ENCODE data around the gene ZNHIT1.

ZNHIT1 gene

GRCh38 chr7:101222275-101222830, 4.4 kb downstream of the ZNHIT1 start:
- TF ChIP-seq, protein P1, sequence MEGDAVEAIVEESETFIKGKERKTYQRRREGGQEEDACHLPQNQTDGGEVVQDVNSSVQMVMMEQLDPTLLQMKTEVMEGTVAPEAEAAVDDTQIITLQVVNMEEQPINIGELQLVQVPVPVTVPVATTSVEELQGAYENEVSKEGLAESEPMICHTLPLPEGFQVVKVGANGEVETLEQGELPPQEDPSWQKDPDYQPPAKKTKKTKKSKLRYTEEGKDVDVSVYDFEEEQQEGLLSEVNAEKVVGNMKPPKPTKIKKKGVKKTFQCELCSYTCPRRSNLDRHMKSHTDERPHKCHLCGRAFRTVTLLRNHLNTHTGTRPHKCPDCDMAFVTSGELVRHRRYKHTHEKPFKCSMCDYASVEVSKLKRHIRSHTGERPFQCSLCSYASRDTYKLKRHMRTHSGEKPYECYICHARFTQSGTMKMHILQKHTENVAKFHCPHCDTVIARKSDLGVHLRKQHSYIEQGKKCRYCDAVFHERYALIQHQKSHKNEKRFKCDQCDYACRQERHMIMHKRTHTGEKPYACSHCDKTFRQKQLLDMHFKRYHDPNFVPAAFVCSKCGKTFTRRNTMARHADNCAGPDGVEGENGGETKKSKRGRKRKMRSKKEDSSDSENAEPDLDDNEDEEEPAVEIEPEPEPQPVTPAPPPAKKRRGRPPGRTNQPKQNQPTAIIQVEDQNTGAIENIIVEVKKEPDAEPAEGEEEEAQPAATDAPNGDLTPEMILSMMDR (IDR thresholded peaks at IDR 0.05; ENCODE audit: low read depth, low read length) = no peak
- H3K4me3 ChIP-seq (ENCODE audit: low read depth, low read length) = no peak overlapping the region

DNA sequence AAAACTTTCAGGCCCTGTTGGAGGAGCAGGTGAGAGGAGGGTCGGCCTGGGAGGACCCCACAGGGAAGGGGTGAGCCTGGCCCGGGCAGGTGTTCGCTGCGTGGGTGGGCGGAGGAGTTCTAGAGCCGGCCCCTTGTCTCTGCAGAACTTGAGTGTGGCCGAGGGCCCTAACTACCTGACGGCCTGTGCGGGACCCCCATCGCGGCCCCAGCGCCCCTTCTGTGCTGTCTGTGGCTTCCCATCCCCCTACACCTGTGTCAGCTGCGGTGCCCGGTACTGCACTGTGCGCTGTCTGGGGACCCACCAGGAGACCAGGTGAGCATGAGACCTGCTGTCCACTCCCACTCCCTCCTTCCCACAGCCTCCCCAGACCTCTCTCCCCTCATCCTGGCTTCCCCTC, 5.6 kb downstream of the ZNHIT1 start:
- TF ChIP-seq, protein P1 (IDR thresholded peaks at IDR 0.05; ENCODE audit: low read depth, low read length) = no peak
- H3K4me3 ChIP-seq (ENCODE audit: low read depth, low read length) = no peak overlapping the region

DNA sequence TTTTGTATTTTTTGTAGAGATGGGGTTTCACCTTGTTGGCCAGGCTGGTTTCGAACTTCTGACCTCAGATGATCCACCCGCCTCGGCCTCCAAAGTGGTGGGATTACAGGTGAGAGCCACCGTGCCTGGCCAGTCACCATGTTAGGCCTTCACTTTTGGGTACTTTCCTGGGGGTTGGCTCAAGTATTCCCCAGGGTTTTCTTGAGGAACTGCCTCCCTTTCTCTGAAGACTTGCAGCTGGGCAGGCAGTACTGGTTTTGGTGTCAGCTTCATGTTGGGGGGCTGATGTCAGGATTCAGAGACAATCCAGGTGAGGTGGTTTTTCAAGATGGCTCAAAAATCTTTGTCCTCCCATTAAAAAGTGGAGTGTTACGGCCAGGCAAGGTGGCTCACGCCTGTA, 7.7 kb downstream of the ZNHIT1 start:
- no peak overlapping the region for H3K4me3 ChIP-seq (ENCODE audit: low read depth, low read length)
- TF ChIP-seq, protein P1 (IDR thresholded peaks at IDR 0.05; ENCODE audit: low read depth, low read length) = no peak

- TF ChIP-seq, protein P1 (IDR thresholded peaks at IDR 0.05; ENCODE audit: low read depth, low read length) = no peak
- no peak overlapping the region for H3K4me3 ChIP-seq (ENCODE audit: low read depth, low read length)
These were observed 8.8 kb downstream of the ZNHIT1 start for GRCh38 chr7:101226721-101227120.

- TF ChIP-seq, protein P1 (IDR thresholded peaks at IDR 0.05; ENCODE audit: low read depth, low read length) = no peak
- H3K4me3 ChIP-seq (ENCODE audit: low read depth, low read length) = no peak overlapping the region
These were observed 13.7 kb downstream of the ZNHIT1 start for GRCh38 chr7:101231644-101232043.

DNA sequence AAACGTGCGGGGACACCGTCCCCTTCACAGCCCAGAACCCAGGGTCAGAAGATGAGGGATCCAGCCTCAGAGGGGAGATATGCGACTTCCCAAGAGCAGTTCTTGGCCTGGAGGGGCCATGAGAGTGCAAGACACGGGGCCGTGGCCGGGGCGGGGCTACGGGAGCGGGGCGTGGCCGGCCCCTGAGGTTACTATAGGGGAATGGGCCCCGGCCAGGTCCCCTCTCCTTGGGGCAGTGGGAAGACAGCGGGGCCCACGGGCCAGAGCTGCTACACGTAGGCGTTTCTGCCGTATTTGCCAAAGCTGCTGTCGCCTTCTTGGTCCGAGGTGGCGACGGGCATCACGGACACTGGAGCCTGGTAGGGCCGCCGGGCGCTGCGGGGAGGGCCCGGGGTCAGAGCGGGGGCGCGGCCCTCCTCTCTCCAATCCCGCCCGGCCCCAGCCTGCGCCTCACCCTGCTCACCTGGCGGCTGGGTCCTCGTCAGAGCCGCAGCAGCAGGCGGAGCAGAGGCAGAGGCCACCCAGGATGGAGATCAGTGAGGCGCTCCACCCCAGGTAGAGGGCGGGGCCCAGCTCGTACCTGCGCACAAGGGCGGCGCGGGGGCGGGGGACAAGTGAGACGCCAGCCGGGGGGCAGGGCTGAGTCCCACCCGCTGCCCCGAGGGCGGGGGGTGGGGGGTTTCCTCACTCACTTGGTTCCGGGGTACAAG, 14.3 kb downstream of the ZNHIT1 start:
- TF ChIP-seq, protein P1 (IDR thresholded peaks at IDR 0.05; ENCODE audit: low read depth, low read length) = no peak
- no peak overlapping the region for H3K4me3 ChIP-seq (ENCODE audit: low read depth, low read length)

DNA sequence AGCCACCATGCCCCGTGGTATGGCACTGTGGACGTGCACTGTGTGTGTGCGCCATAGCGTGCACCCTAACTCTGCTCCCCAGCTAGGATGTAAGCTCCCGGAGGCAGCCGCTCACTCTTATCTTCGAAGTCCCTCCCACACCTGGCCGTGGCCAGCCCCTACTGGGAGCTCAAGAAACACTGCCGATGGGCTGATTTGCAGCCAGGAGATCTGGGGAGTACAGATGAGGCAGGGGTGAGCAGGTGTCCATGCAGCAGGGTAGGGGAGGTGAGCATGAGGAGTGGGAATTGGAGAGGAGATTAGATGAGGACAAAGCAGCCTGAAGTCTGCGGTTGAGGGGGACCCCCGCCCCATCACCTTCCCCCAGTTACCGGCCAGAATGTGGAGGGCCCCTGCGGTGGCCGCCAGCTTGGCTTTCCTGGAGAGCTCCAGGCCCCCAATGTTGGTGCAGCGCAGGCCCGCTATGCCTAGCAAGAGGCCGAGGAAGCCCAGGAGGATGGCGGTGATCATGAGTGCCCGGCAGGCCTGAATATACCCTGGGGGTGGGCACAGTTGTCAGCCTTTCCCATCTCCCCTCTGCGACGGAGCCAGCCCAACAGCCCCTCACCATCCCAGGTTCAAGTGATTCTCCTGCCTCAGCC, 16.1 kb downstream of the ZNHIT1 start:
- TF ChIP-seq, protein P1 (IDR thresholded peaks at IDR 0.05; ENCODE audit: low read depth, low read length) = no peak
- no peak overlapping the region for H3K4me3 ChIP-seq (ENCODE audit: low read depth, low read length)

Measured in WI38 (cell line).